Left ventricle myocardium superior (tissue), 1 donor: ENCODE data around the gene PLEKHA7. TPM values are rescaled to one million over a fixed set of nuclear protein-coding genes. Genes with fewer than 3 reads are reported as not detected.

Experiments
- ATAC-seq: fragments of 200-7000 bp; cut with Tn5 transposase; one replicate; pipeline ENCODE4 v1.9.1; 2020; ENCODE audit warnings: mild to moderate bottlenecking, moderate library complexity
- DNase-seq: peaks from one replicate; pipeline ENCODE4 v3.0.0-alpha.2; 2020
- intact Hi-C: fragments of 100-400 bp; cut with micrococcal nuclease; formaldehyde crosslinking; loops from one replicate; pipeline ENCODE4 v1.11.0; 2022
- total RNA-seq: library from RNA; stranded (reverse); fragmentation: NEBNext Ultra II Directional; extraction: Animal tissue kit (Norgen Biotek cat#: 25700); gene quantifications from one replicate; pipeline ENCODE4 v1.2.1, GENCODE V29; 2021
- donor health status: DM: no; HTN: yes; CAD: no; lungs with severe emphysema.

PLEKHA7 gene
- total RNA-seq, 1 donor from 2014 or later, result 19.2 TPM

DNA sequence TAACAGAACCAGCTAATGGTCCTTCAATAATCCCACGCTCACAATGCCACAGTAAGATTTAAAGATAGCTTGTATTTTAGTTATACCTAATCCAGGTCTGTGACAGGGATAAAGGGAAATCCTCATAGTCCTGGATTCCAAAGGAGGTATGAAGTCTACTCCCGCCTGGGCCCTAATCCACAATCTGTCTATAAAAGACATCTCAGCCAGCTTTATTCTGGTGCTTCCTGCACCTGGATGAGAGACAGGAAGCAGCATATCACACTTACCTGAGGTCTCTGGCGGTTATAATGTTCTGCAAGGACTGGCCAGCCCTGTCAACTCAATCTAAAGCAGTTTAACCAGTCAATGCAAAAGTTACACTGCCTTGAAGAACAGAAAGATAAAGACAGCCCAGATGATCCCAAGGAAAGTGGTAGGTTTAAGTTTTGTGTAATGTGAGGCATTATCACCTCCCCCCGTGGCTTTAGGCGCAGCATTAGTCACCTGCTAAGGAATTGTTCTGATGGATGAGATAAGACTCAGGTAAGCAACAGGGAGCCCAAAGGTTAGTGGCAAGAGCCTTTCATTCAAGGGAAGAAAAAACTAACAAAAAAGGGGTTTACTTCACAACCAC is 57.6 kb downstream of the PLEKHA7 start:
- DNase-seq (no peak), ATAC-seq (no peak)
- intact Hi-C loops, result no loop called here

DNA sequence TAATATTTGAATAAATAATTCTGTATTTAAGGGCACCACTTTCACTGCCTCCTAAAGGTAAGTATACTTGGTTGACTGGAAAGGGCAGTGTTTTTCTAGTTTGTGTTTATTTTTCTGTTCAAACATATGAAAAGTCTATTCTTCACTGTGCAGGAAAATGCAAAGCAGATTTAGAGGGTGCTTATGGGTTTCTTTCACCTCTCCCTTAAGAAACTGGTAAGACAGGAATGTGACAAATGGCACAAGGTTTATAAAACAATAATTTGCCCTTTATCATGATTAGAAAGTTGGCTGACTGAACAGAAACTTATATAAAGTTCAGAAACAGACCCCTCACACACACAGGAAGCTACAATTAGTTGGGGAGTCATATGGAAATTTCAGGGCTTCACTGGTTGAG is 60.6 kb downstream of the PLEKHA7 start:
- intact Hi-C loops, result no loop called here
- no peak for ATAC-seq
- DNase-seq, result no peak

DNA sequence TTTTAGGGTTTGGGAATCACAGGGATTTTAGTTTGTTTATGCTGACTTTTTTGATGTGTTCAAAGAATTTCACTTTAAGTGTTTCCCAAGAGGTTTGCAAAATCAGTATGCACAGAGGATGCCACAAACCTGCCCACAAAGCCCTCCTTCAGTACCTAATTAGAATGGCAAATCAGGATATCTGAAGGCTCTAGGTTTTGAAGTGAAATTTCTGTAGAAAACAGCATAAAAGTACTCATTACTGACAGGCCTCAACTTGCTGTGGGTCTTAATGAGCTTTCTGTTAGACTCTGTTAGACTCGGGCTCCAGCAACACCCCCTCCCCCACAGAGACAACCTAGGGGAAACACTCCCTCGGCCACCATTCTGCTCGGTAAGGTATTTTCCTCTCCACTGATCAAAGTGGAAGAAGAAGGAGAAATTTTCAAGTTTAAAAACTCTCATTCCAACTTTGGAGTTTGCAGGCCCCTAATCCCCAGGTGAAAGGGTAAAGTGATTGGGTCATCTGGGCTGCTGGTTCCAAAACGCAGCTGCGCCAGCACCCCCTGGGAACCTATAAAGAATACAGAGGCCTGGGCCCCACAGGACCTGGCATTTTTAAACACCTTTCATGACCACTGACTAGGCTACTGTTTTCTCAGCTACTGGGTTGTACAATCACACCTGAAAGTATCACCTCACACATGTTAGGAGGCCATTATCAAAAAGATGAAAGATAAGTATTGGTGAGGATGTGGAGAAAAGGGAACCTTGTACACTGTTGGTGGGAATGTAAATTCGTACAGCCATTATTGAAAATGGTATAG is 67.5 kb downstream of the PLEKHA7 start:
- no peak for ATAC-seq
- intact Hi-C loops, result loop anchor here (5.0 kb wide), 1 partner anchor 116 kb away; no protein-coding TSS in a partner anchor
- DNase-seq, result no peak

DNA sequence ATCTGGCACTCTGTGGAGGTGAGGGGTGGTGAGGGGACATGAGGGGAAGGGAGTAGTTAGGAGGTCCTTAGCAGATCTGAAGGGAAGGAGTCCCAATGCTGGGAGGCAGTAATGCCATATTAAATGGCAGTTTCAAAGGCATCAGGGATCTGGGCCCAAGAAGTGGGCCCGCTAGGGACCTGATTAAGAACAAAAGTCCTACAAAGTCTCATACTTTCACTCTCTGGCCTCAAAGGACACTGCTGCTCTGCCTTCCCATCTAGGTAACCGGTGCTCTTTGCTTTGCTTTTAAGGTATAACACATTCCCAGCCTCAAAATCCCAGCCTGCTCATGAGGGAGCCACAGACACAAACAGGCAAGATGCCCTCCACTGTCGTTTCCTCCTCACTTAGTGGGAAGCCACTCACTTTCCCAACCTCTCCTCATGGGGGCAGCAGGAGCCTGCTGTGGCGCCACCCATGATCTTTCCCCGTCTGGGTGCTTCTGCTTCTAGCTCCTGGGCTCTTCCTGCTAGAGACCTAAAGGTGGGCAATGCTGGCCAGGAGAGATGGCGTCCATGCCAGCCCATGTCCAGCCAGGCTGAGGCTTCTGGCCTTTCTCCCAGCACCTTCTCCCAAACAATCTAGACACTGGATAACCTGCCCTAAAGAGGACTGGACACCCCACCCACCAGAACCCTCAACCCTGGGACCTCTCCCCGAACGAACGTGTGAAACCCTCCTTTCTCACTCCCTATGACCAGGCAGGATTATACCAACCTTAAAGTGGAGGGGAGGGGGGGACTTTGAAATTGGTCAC is 68.3 kb downstream of the PLEKHA7 start:
- intact Hi-C loops, result loop anchor here (5.0 kb wide), 1 partner anchor 116 kb away; no protein-coding TSS in a partner anchor

DNA sequence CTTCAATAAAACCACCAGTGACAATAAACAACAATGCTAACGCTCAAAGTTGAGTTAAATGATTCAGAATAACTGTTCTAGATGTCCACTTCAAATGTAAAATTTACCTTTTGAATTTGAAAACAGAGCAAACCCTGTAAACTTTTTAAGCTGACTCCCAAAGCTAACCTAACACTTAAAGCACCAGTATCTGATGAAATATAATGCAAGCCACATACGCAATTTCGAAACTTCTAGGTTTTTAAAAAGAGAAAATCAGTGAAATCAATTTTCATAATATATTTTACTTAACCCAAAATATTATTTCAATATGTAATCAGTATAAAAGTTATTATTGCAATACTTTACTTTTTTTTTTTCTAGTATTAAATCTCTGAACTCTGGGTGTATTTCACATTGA is 71.3 kb downstream of the PLEKHA7 start:
- ATAC-seq, result no peak
- DNase-seq, result no peak
- intact Hi-C loops, result no loop called here

More for the DNA sequence above, 68.3 kb downstream of the PLEKHA7 start:
- DNase-seq, result peak; percentile 55
- peak; percentile 91 for ATAC-seq

DNA sequence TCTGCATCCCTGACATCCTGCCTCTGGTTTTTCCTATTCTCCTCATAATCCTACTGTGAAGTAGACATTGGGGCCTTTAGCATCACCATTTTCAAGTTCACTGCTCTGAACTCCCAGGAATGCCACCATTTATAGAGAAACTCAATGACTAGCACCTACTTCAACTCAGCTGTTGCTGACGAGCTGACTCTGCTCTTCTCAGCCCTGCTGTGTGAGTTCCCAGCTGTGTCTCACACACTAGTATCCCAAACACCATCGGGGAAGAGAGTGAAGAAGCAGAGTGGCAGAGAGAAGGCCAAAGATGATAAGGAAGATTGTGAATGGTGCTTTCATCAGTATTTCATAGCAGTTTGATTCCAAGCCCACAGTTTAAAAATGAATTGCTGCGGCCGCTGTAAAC is 71.9 kb downstream of the PLEKHA7 start:
- DNase-seq, result no peak
- ATAC-seq, result peak; percentile 41
- intact Hi-C loops, result no loop called here

DNA sequence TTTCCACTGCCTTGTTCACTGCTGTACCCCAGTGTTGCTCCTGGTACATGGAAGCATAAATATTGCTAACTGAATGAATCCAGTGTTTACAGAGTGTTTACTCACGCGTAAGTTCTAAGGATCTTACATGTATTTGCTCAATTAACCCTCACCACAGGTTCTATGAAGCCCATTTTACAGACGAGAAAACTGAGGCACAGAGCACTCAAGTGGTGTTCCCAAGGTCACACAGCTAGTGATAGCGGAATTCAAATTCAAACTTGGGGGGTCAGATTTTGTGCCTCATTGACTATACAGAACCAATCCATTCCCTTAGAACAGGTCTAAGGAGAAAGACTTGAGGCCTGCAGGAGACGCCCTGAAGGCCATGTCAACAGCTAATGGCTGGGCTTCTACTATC is 72.3 kb downstream of the PLEKHA7 start:
- DNase-seq (no peak), ATAC-seq (no peak)
- intact Hi-C loops, result no loop called here

DNA sequence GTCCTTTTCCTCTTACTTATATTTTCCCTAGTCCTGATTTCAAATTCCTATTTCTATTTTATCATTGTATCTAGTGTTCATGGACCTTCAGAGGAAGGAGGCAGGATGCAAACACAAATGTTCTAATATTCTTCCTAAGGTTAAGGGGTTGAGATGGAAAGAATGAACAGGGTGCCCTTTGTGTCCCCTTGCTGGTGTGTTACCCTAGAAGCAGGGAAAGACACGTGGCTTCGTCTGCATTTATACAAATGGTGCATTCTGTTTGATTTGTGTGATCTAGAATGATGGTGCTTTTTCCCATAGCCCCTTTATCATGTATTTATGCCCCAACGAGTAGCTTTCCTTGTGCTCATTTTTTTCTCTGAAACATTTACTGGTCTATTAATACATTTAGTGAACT is 76.2 kb downstream of the PLEKHA7 start:
- no peak for DNase-seq
- no peak for ATAC-seq
- intact Hi-C loops, result no loop called here

DNA sequence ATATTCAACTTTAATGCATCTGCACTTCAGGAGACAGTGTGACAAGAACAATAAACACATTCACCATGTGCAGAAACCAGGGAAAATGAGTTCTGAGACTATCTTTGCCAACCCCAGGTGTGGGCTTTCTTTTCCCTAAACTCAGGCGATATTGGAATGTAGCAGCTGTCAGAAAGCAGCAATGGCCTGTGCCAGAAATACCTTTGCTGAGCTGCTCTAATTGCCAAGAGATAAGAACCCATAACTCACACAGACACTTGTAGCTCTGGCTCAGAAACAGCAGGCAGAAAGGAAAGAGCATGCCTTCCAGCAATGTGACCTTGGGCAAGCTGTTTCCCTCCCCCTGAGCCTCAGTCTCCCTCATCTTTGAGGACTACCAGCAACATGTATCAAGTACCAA is 77.6 kb downstream of the PLEKHA7 start:
- peak; percentile 83 for ATAC-seq
- intact Hi-C loops, result no loop called here
- DNase-seq, result no peak

DNA sequence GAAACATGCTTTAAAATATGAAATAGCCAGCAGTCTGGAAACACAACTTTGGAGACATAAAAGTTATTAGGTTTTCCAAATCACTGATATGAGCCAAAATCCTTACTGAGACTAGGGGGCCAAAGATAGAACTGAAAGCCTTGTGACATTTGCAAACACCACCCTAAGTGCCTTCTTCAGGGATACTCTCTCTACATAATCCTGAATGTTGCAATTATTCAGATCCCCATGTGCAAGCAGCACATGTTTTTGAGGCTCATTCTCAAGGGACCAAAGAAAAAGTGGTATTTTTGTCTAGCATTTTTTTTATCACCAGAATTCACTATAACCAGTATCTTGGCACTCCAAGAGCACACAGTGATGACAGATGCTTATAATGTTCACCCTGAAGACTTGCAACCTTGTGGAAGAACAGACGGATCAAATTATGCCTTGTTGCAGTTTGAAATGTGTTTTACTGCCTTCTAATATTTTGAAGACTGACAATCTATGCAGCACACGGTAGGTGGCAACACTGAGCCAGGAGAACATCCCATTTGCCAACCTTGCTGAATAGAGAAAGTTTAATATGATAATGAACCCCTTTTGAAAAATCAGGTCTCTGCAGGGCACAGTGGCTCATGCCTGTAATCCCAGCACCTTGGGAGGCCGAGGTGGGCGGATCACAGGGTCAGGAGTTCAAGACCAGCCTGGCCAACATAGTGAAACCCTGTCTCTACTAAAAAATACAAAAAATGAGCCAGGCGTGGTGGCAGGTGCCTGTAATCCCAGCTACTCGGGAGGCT is 78.5 kb downstream of the PLEKHA7 start:
- DNase-seq (no peak), ATAC-seq (peak; percentile 53)
- intact Hi-C loops, result no loop called here

DNA sequence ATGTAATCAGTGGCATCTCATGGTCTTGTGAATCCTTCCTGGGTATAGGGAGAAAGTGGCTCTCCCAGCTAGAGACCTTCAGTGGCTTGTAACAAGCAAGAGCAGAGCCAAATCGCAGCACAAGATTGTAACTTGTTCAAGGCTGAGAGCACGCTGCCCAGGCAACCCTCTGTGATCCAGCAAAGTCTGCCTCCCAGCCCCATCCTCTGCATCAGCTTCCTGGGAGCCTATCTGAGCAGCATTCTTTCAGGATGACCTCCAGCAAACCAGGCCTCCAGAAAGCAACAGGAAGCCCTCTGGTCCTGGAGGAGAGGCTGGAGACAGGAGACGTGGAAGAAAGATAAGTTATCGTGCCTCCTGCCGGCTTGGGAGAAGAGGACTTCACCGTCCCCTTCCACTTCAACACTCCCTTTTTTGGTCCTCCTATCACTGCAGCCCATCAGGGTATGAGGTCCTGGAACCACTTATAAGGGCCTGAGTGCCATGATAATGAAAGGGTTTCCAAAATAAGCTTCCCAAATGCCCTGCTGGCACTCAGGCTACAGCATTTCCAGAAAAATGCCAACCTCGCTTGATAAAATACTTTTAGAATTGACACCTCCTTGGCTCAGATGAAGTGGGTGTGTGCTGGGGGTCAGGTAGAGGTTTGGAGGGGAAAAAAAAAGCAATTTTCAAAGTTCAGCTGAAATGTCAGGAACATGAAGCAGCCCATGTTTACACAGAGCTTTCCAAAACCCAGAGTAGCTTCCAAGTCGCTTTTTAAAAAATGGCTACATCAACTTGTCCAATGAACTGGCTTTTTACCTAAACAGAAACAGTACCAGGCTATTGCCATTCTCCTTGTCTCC is 80.2 kb downstream of the PLEKHA7 start:
- intact Hi-C loops, result no loop called here
- peak; percentile 66 for ATAC-seq

DNA sequence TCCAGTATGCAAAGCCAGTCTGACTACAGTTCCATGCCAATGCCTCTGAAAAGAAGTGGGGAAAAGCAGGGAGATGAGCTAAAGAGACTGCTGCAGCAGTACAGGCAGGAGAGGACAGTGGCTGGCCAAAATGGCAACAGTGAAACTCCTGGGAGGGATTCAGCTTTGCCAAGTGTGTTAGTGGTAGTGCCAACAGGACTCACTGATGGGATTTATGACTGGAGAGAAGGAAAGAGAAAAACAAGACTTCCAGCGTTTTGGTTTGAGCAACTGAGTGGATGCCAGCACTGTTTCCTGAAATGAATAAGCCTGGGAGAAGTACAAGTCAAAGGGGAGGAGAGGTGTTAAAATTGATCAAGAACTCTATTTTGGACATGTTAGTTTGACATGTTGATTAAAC is 80.9 kb downstream of the PLEKHA7 start:
- intact Hi-C loops, result no loop called here
- no peak for DNase-seq
- peak; percentile 6 for ATAC-seq

More for the DNA sequence above, 80.2 kb downstream of the PLEKHA7 start:
- DNase-seq, result peak; percentile 50

DNA sequence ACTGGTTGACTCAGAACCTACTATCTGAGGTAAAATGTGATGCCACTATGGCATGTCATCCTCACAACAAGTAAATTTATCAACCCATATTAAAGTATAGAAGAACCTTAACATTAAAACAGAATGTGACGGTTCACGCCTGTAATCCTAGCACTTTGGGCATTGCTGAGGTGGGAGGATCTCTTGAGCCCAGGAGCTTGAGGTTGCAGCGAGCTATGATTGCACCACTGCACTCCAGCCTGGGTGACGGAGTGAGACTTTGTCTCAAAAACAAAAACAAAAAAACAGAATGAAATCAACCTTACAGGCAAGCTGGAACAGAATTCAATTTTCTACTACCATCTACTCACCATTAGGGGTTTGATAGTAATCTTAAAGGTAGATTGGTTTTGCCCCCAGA is 86.2 kb downstream of the PLEKHA7 start:
- no peak for ATAC-seq
- no peak for DNase-seq
- intact Hi-C loops, result no loop called here

DNA sequence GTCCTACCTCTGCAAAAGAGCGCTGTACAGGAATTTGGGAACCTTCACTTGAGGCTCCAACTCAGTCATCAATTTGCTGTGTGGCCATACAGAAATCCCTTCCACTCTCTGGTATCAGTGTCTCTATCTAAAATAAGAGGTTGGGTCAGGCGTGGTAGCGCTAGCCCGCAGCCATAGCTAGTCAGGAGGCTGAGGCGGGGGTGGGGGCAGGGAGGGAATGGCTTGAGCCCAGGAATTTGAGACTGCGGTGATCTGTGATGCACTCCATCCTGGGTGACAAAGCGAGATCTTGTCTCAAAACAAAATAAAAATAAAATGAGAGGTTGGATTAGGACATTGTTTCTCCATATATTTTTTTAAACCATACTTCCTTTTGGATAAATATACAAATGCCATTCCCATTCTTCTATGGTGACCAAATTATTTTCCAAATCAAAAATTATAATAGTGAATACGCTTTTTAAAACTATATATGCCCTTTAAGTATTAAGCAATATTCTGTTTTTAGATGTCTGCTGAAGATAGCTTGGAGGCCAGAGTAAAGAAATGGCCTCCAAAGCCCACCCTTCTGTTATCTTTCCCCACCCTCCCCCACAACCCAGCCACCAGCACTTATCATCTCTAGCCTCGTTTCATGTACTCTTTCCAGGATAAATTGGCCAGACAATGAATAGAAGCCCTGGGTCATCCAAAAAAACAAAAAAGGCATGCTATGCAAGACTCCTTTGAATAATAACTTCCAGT is 87.2 kb downstream of the PLEKHA7 start:
- ATAC-seq (no peak), DNase-seq (no peak)
- intact Hi-C loops, result no loop called here

DNA sequence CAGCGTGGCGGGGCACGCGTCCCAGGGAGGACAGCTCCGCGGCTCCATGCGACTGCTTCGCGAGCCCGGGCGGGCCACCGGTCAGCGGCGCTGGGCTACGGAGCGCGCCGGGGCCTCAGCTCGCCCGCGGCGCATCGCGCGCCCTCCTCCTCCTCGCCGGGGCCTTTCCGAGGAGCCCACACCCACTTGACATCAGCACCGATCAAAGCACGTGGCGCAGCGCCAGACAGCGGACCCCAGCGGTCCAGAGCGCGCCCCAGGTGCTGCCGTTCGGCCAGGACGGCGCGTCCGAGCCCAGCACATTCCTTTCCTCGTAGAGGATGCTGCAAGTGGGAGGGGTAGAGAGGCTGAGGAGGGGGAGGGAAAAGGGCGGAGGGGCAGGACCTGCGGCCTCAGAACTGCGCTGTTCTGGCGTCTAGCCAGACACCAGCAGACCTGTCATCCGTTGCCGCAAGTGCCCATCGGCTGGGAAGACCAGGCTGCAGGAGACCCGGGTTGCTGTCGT is 88.6 kb downstream of the PLEKHA7 start:
- ATAC-seq (peak; percentile 69), DNase-seq (peak; percentile 62)
- intact Hi-C loops, result no loop called here

DNA sequence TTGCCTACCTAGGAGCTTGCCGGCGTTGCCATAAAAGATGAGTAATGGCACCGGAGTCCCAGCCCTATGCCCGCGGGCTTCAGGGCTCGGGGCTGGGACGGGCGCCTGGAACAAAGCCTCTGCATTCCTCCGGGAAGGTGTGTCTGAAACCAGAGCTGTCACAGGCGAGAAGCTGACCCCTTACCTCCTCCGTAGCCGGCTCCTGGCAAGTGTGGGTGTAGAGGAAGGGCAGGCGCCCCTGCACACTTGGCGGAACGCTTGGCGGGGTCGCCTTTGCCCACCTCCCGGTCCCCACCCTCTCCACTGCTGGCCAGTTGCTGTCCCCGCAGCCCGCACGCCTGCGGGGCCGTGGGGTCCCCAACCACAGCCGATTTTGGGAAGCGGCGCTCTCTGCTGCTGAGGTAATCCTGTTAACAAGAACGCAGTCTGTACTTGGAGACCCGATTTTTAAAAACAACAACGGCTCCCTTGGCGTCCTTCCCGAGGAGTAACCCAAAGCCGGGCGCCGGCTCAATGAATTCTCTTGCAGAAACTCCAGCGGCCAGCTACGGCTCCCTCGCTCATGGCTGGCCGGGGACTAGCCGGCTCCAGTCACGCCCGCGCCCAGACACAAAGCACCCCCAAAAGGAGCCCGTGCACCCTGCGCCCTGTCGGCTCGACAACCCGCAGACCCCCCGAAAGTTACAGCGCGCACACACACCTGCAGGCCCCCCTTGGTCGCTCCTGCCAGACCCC is 89.2 kb downstream of the PLEKHA7 start:
- peak; percentile 71 for ATAC-seq
- peak; percentile 68 for DNase-seq
- intact Hi-C loops, result no loop called here

DNA sequence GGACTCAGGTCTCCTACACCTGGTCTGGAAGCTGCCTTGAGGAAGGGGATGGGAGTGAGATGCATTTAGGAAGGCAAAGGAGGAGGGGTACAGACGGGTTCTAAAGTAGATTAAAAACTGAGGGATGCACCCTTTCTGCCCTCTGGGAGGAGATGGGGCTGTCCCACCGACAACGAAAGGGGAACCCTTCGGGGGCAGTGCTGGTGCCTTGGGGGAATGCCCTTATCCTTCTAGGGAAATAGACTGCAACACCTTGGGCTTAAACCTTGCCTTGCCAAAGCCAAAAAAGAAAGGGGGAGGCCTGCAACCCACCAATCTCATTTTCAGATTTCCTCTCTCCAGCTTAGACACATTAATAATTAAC is 89.8 kb downstream of the PLEKHA7 start:
- intact Hi-C loops, result no loop called here
- no peak for DNase-seq
- ATAC-seq, result no peak
